Vagina (tissue), 2 donors: ENCODE data around the gene RACK1.

Source experiments
- CTCF ChIP-seq, 3 experiments: fragments of 450-650 bp in 2 of 3; fragments of 200-600 bp in 1 of 3; sonication (generic) in 1 of 3; IDR thresholded peaks; one replicate each; pipeline ENCODE4 v1.5.1; 2017 to 2019; ENCODE audit warnings: antibody characterized with exemption in 3 of 3, mild to moderate bottlenecking in 2 of 3, moderate library complexity in 2 of 3
- POLR2A ChIP-seq, 2 donors: fragments of 450-650 bp; IDR thresholded peaks; one replicate each; pipeline ENCODE4 v1.6.1; 2017; ENCODE audit warnings: antibody characterized with exemption in 2 of 2, mild to moderate bottlenecking in 2 of 2, moderate library complexity in 2 of 2

- TF ChIP-seq CTCF (IDR thresholded peaks at IDR 0.05), result no peak
- TF ChIP-seq POLR2A (IDR thresholded peaks at IDR 0.05), result no peak
Measured at GRCh38 chr5:181200816-181201215, 42.9 kb downstream of the RACK1 start.
